Ovary (tissue), 3 donors: Measurements from ENCODE around the gene PHF21B.

Experiments used
- CTCF ChIP-seq, 3 donors: fragments of 450-650 bp in 2 of 3; fragments of 200-600 bp in 1 of 3; IDR thresholded peaks; one replicate each; pipeline versions ENCODE4 v1.5.1 to v1.8.0; 2016 to 2022; ENCODE audit warnings: antibody characterized with exemption in 3 of 3, mild to moderate bottlenecking in 1 of 3
- EP300 ChIP-seq: sonication (generic); formaldehyde crosslinking; IDR thresholded peaks from one replicate; pipeline ENCODE4 v1.6.1; 2017; ENCODE audit warnings: antibody characterized with exemption
- POLR2A ChIP-seq: fragments of 450-650 bp; IDR thresholded peaks from one replicate; pipeline ENCODE4 v1.6.1; 2017; ENCODE audit warnings: antibody characterized with exemption, mild to moderate bottlenecking, moderate library complexity
- donor health status: DM: no; HTN: no; CAD: no.

GRCh38 chr22:44846726-44847275, 163.0 kb downstream of the PHF21B start:
- TF ChIP-seq POLR2A (no peak), CTCF (IDR thresholded peaks at IDR 0.05) (no peak), EP300 (no peak)
